Inflammatory macrophage treated with lipopolysaccharide for 1 hour (primary cell): ENCODE data around the gene THEMIS.

Experiments
- DNase-seq, 2 donors: peaks; one replicate each; pipeline ENCODE4 v3.0.0-alpha.2; 2020 to 2022

Gene THEMIS

GRCh38 chr6:127858727-127859391 lies 42.0 kb downstream of the THEMIS start:
- no peak for DNase-seq

- DNase-seq = peak in 1 of 2 donors; percentile 3
Observed at GRCh38 chr6:127857051-127857637, 43.7 kb downstream of the THEMIS start.

GRCh38 chr6:127855542-127856159 lies 45.2 kb downstream of the THEMIS start:
- DNase-seq = no peak

GRCh38 chr6:127854009-127854408 lies 46.8 kb downstream of the THEMIS start:
- DNase-seq = no peak

- DNase-seq = no peak
Observed at GRCh38 chr6:127851197-127851596, 49.7 kb downstream of the THEMIS start.

GRCh38 chr6:127845242-127845641 lies 55.6 kb downstream of the THEMIS start:
- no peak for DNase-seq

- no peak for DNase-seq
Observed at GRCh38 chr6:127844529-127844928, 56.3 kb downstream of the THEMIS start.

GRCh38 chr6:127843582-127843981 lies 57.3 kb downstream of the THEMIS start:
- DNase-seq = no peak

GRCh38 chr6:127842562-127842961 lies 58.3 kb downstream of the THEMIS start:
- DNase-seq = no peak

GRCh38 chr6:127841811-127842210 lies 59.0 kb downstream of the THEMIS start:
- no peak for DNase-seq

GRCh38 chr6:127834136-127834535 lies 66.7 kb downstream of the THEMIS start:
- DNase-seq = no peak

GRCh38 chr6:127833336-127833735 lies 67.5 kb downstream of the THEMIS start:
- no peak for DNase-seq

- DNase-seq = no peak
Observed at GRCh38 chr6:127832381-127832780, 68.5 kb downstream of the THEMIS start.

GRCh38 chr6:127824061-127824460 lies 76.8 kb downstream of the THEMIS start:
- no peak for DNase-seq

- DNase-seq = no peak
Observed at GRCh38 chr6:127821431-127821830, 79.4 kb downstream of the THEMIS start.

GRCh38 chr6:127818149-127818548 lies 82.7 kb downstream of the THEMIS start:
- DNase-seq = no peak

- DNase-seq = no peak
Observed at GRCh38 chr6:127816643-127817042, 84.2 kb downstream of the THEMIS start.

GRCh38 chr6:127813699-127814027 lies 87.2 kb downstream of the THEMIS start:
- DNase-seq = no peak

GRCh38 chr6:127812985-127813698 lies 87.7 kb downstream of the THEMIS start:
- no peak for DNase-seq

GRCh38 chr6:127811900-127812570 lies 88.8 kb downstream of the THEMIS start:
- DNase-seq = no peak

GRCh38 chr6:127807806-127808517 lies 92.9 kb downstream of the THEMIS start:
- no peak for DNase-seq

GRCh38 chr6:127796713-127797112 lies 104.1 kb downstream of the THEMIS start:
- no peak for DNase-seq

- no peak for DNase-seq
Observed at GRCh38 chr6:127794405-127794804, 106.5 kb downstream of the THEMIS start.
